ENCODE data around the gene FATE1. TPM values are rescaled to one million over a fixed set of nuclear protein-coding genes. Genes with fewer than 3 reads are reported as not detected.

The FATE1 gene
- total RNA-seq, 4 donors from 2014 or later, result not detected

DNA sequence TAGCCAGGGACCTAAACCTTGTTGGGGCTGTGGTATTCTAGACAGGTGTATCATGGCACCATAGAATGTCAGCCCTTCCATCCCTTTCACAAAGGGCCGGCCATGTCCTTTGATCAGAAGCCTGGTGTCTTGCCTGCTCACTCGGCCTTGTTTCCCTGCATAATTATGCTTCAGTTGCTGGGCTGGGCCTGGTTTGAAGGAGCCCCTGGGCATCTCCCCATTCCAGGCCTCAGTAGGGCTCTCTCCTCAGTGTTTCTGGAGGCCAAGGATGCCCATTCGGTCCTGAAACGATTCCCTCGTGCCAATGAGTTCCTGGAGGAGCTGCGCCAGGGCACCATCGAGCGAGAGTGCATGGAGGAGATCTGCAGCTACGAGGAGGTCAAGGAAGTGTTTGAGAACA is 16.1 kb upstream of the FATE1 start:
- ATAC-seq (ENCODE audit: low FRiP score), result no peak
- DNase-seq (ENCODE audit: low spot score), result no peak
- TF ChIP-seq, protein P1, sequence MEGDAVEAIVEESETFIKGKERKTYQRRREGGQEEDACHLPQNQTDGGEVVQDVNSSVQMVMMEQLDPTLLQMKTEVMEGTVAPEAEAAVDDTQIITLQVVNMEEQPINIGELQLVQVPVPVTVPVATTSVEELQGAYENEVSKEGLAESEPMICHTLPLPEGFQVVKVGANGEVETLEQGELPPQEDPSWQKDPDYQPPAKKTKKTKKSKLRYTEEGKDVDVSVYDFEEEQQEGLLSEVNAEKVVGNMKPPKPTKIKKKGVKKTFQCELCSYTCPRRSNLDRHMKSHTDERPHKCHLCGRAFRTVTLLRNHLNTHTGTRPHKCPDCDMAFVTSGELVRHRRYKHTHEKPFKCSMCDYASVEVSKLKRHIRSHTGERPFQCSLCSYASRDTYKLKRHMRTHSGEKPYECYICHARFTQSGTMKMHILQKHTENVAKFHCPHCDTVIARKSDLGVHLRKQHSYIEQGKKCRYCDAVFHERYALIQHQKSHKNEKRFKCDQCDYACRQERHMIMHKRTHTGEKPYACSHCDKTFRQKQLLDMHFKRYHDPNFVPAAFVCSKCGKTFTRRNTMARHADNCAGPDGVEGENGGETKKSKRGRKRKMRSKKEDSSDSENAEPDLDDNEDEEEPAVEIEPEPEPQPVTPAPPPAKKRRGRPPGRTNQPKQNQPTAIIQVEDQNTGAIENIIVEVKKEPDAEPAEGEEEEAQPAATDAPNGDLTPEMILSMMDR (IDR thresholded peaks at IDR 0.05), result no peak

DNA sequence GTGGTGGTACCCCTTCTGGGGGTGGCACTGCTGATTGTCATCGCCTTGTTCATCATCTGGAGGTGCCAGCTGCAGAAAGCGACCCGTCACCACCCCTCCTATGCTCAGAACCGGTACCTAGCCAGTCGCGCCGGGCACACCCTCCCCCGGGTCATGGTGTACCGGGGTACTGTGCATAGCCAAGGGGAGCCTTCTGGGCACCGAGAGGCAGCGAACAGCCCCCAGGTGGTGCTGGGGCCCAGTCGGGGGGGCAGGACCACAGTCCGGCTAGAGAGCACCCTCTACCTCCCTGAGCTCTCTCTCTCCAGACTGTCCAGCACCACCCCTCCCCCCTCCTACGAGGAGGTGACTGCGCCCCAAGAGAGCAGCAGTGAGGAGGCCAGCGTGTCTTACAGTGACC is 15.3 kb upstream of the FATE1 start:
- ATAC-seq (ENCODE audit: low FRiP score) (no peak), DNase-seq (ENCODE audit: low spot score) (no peak)
- TF ChIP-seq, protein P1 (IDR thresholded peaks at IDR 0.05), result no peak

DNA sequence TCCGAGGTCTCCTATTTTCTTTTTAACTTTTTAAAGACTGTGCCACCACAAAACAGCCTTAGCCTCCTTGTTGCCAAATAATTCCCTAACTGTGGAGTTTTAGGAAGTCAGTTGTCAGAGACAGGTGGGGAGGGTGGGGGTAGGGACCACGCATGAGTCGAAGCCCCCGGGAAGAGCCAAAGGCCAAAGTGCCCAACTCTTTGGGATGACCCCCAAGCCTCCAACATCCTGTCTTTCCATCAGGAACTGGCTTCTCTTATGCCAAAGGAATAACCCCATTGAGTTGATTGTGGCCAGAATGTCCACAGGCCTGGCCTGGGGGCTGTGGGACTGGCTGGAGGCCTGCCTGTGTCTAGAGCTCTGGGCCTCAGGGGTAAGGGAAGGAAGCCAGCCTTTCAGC is 14.8 kb upstream of the FATE1 start:
- TF ChIP-seq, protein P1 (IDR thresholded peaks at IDR 0.05), result no peak
- DNase-seq (ENCODE audit: low spot score) (no peak), ATAC-seq (ENCODE audit: low FRiP score) (no peak)

DNA sequence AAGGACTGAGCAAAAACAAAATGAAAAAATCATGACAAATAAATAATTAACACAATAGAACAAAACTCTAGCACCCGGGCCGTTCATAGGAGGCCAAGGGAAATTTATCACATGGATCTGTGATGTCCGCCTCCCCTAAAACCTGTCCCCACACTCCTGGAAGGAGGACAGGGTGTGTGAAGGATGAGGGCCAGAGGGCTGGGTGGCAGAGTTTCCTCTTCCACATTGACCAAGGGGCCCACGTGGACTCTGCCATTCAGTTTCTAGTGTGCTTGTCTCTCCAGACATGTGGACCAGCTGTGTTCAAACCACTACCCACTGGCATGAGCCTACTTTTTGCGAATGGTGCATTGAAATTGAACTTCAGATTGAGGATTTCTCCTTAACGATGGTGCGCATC is 14.3 kb upstream of the FATE1 start:
- no peak for ATAC-seq (ENCODE audit: low FRiP score)

DNA sequence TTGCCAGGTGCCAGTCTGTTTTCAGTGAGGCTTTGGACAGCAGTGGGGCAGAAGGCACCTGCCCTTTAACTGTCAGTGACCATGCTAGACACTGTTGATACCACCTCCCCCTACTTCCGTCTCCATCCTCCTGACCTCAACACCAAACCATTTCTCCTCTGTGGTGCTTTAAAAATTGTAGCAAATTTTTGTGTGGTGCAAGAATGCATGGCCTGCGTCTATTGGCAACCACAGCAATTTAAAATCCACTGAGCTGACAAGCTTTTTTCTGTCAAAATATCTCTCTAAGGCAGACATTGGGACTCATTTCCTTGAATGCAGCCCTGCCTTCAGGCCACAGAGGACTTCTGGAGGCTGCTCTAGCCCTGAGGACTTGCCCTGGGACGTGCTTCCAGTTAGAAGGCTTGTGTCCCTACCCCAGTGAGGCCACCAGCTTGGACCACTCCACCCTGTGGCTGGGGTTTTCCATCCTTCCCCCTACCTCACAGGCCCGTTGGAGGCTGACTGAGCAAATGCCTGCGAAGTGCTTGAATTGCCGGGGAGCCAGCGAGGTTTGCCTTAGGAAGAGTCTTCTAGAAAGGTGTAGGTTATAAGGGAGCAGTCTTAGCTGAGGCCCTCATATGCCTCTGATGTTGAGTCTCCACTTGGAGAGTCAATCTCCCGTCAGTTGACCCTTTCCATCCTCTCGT is 13.7 kb upstream of the FATE1 start:
- no peak for ATAC-seq (ENCODE audit: low FRiP score)
- no peak for DNase-seq (ENCODE audit: low spot score)
- TF ChIP-seq, protein P1 (IDR thresholded peaks at IDR 0.05), result no peak

More for the DNA sequence above, 14.3 kb upstream of the FATE1 start:
- no peak for DNase-seq (ENCODE audit: low spot score)
- TF ChIP-seq, protein P1 (IDR thresholded peaks at IDR 0.05), result no peak

DNA sequence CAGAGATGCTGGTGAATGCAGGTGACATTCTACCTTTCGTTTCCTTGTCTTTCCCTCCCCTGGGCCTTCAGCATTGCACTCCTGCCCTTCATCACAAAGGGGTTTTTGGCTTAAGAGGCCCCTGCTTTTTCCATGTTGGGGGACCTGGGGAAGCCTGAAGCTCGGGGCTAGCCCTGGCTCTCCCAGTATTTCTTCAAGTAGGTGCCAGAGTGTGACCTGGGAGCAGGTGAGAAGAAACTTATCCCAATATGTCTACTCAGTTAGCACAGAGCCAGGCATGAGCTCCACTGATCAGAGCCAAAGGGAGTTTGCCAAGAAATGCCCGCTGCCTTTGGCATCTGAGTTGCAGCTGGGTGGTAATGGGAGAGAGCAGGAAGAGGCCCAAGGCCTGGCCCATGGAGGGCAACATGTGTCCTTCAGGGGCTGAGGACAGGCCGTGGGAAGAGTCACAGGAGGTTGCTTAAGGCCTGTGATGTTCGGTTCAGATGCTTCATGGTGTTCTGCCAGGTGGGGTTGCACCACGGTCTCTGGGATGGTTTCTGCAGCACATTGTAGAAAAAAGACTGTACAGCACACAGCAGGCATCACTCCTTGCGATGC is 13.0 kb upstream of the FATE1 start:
- ATAC-seq (ENCODE audit: low FRiP score), result no peak
- no peak for DNase-seq (ENCODE audit: low spot score)
- TF ChIP-seq, protein P1 (IDR thresholded peaks at IDR 0.05), result no peak

DNA sequence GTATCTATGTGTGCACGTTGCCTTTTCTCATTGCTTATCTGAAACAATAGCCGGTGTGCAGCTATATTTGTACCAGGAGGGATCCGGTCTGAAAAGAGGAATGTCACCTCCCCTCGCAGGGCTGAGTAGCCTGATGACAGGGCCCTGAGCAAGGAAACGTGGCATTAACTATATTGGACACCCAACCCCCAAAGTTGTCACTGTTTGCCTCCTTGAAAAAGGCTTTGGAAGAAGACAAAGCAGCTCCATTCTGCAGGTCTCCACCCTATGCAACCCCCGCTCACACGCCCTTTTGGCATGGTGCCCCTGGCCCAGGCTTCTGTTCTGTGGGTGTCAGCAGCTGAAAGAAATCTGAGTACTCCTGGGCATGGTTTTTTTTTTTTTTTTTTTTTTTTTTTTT is 12.3 kb upstream of the FATE1 start:
- no peak for ATAC-seq (ENCODE audit: low FRiP score)
- TF ChIP-seq, protein P1 (IDR thresholded peaks at IDR 0.05), result no peak
- no peak for DNase-seq (ENCODE audit: low spot score)
